ENCODE results near the gene ARHGEF40.
A peak's percentile ranks its signal among the peaks of the same experiment; 100 is the strongest.

Gene ARHGEF40

DNA sequence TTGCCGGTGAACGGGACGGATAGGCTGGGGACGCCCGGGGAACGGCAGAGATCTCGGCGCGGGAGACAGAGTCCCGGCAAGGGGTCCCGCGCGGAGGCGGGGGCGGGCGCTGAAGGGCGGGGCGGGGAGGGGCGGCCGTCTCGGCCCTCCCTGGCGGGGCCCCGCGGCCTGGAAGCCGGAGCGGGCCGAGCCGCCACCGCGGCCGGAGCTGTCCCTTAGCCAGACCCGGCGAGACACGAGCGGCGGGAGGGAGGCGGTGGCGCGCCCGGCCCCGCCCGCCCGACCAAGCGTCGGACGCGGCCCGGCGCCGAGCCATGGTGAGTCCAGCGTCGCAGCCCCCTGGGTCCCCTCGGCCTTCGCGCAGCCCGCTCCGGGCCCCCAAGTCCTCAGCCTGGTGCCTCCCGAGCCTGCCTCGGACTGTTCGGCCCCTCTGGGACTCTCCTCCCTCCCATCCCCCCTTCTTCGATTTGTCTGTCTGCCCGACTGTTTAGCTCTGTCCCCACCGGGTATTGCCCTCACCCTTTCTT is at the start of gene ARHGEF40:
Gene ARHGEF40 (plus strand): TSS at position 222 of the 527 bp plus-strand sequence. CDS start 93 bp downstream, at position 315.
- Mint-ChIP-seq H3K27me3 (peaks cover 59% of the 10 kb centered on the region), H3K4me1 (peaks cover 42% of the 10 kb centered on the region), H3K36me3 (no peaks in the 10 kb centered on the region), H3K27ac (peak within 1 kb of the TSS; percentile 60), H3K4me3 (peak within 1 kb of the TSS; percentile 80), H3K9me3 (no peaks in the 10 kb centered on the region)
- peak; percentile 19 for ATAC-seq

DNA sequence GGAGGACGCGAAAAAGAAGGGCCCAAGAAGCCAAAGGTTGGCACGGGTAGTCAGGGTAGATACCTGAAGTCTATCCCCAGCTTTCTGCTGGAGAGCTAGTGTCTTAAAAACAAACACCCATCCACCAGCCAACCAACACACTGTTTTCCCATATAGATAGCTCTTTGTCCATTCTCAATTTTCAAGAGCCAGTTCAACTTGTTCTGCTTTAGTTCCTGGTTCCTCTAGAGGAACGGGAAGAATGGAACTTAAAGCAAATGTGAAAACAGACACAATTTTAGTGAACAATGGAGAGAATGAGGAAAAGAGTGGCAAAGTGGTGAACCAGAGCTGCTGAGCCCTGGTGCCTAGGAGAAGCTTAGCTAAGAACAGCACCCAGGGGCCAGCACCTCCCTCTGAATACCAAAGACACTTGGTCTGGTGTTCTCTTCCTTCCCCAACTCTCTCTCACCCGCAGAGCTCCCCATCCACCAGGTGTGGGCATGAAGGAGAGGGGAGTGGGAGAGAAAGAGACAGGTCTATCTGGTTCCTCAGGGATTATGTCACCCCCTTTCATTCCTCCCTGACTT is 49.0 kb upstream of the ARHGEF40 start:
- no peak for ATAC-seq
- Mint-ChIP-seq H3K36me3 (no peaks in the 10 kb centered on the region), H3K4me3 (no peak overlapping the region), H3K27ac (no peak overlapping the region), H3K9me3 (no peaks in the 10 kb centered on the region), H3K27me3 (peaks cover 11% of the 10 kb centered on the region), H3K4me1 (peaks cover 16% of the 10 kb centered on the region)

DNA sequence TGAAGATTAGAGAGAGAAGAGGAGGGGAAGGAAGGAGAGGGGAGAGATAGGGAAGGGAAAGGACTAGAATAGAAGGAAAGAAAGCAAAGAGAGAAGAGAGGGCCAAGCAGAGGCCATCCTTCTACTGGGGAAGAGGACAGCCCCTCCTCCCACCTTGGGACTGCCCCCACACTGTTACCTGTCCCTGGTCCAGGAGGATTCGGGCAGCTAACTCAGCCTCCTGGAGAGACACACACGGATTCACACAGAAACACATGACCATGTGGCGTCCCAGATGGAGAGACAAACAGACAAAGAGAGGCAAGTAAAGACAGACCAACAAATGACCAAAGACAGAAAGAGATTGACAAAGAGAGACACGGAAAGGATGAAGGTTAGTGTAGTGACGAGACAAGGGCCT is 47.4 kb upstream of the ARHGEF40 start:
- Mint-ChIP-seq H3K27me3 (peaks cover 11% of the 10 kb centered on the region), H3K9me3 (no peaks in the 10 kb centered on the region), H3K27ac (no peak overlapping the region), H3K4me1 (peaks cover 16% of the 10 kb centered on the region), H3K4me3 (no peak overlapping the region), H3K36me3 (no peaks in the 10 kb centered on the region)
- ATAC-seq = no peak

DNA sequence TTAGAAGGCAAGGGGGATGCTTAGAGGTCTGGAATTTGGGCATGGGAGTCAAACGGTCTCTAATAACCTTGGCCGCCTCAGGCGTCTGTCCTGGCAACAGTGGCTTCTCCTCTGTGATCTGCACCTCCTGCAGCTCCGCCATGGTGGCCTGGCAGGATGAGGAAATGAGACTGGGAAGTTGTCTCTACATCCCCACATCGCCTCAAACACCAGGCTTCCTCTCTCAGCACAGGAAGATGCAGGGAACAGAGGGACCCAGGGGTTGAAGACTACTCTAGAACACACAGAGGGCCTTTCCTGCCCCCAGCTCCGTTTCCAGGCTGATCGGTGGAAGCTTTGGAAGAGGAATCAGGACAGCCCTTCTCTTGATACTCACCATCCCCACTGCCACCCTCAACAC is 46.9 kb upstream of the ARHGEF40 start:
- H3K4me1 Mint-ChIP-seq = peaks cover 16% of the 10 kb centered on the region
- H3K27me3 Mint-ChIP-seq = peaks cover 11% of the 10 kb centered on the region
- H3K27ac Mint-ChIP-seq = no peak overlapping the region
- no peaks in the 10 kb centered on the region for H3K36me3 Mint-ChIP-seq
- H3K4me3 Mint-ChIP-seq = no peak overlapping the region
- no peaks in the 10 kb centered on the region for H3K9me3 Mint-ChIP-seq
- no peak for ATAC-seq

DNA sequence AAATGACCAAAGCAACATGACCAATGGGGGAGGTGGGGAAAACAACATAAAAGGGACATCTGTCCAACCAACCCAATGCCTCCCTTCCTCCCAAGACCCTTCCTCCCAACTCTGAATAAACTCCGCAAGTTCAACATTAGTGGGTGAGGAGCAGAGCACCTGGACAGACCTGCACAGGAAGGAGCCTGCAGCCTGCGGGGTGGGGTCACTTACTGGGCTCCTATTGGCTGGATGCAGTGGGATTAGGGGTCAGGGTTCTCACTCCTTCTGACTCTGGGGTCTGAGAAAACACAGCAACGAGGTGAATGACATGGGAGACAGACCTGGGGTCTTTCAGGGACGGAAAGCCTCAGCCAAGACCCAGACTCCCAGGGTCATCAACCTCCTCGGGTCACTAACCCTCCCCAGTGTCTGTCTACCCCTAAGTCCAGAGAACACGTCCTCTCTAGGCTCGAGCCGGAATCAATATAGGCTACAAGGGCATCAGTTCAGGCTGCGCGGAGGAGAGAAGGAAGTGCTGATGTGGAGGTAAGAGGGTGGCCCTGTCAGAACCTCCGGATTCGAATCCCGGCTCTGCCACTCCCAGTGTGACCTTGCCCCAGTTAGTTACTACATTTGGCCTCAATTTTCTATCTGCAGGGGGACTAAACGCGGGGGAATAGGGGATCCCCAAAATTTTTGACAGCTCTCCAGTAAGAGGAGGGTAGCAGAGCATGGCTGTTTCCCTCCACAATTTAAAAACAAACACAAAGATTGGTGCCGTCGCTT is 46.1 kb upstream of the ARHGEF40 start:
- H3K4me1 Mint-ChIP-seq = peaks cover 16% of the 10 kb centered on the region
- no peak for ATAC-seq
- no peaks in the 10 kb centered on the region for H3K9me3 Mint-ChIP-seq
- peak overlapping the region; percentile 65 for H3K27ac Mint-ChIP-seq
- H3K27me3 Mint-ChIP-seq = peaks cover 11% of the 10 kb centered on the region
- no peaks in the 10 kb centered on the region for H3K36me3 Mint-ChIP-seq
- H3K4me3 Mint-ChIP-seq = peak overlapping the region; percentile 81

DNA sequence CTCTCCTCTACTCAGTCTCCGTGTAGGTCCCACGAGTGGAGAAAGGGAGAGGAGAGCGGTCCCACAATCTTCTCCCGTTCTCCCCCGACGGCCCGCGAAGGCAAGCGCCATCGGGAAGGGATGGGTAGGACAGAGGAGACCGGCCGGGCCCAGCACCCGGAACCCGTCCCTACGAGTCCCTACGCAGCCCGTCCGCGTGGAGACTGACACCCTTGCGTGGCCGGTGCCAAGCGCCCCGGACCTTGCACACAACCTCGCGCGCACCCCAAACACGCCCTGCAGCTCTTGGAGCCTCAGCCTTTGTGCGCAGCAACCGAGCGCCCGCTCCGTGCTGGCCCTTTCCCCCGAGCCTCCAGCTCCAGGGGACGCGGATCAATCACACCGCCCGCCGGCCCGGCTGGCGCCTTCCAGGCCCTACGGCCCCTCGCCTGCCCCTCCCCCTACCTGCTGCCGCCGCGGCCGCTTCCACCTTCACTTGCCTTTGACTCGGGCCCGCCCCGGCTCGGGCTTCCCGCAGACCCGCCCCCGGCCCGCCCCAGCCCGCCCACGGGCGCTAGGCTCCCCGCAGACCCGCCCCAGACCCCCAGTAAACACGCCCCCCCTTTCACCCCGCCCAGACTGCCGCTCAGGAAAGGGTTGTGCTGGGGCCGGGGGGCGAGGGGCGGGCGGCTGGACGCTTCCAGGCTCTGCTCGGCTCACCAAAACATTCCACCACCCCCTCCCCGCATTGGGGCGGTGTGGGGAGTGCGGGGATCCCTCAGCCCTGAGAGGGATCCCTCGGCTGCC is 45.3 kb upstream of the ARHGEF40 start, which contains the start of gene NDRG2:
Gene NDRG2 (minus strand): TSS at position 477 of the 786 bp plus-strand sequence. CDS start 1,746 bp downstream, outside the sequence.
- H3K4me1 Mint-ChIP-seq = peaks cover 16% of the 10 kb centered on the region
- peaks cover 11% of the 10 kb centered on the region for H3K27me3 Mint-ChIP-seq
- peak; percentile 82 for ATAC-seq
- H3K9me3 Mint-ChIP-seq = no peaks in the 10 kb centered on the region
- H3K27ac Mint-ChIP-seq = peak within 1 kb of the TSS; percentile 65
- peak within 1 kb of the TSS; percentile 81 for H3K4me3 Mint-ChIP-seq
- no peaks in the 10 kb centered on the region for H3K36me3 Mint-ChIP-seq

DNA sequence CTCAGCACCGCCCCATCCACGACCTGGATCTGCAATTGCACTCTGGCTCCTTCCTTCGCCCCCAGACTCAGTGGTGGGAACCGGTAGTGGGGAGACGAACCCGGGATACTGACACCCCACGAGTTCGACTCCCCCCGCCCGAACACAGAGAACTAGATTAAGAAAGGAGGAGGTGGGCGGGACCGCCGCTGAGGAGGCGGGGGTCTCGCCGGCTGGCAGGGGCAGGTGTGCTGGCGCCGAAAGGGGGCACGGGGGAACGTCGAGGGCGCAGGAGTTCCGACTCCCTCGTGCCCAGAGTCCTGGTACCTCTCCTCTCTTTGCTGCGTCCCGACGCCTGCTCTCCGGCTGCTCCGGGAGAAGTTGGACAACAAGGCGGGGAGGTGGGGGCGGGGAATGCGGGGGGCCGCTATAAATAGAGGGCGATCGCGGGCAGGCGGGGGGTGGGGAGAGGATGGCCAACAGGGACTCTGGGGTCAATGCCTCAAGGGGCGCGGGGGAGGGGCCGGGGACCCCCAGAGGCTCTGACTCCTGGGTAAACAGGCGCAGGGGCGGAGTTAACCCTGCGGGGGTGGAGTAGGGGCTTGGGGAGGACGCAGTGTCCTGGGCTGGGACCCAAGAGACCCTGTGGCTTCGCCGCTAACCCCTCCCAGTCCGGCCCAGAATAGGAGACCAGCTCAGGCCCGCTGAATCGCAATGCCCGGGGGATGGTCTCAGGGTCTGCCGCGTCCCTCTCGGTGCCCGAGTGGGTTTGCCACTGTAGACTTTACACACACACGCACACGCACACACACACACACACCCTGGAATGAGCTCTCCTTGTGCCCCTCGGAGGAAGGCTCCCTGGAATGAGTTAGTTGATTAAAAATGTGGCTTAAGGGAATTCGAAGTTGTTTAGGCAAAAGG is 44.5 kb upstream of the ARHGEF40 start:
- Mint-ChIP-seq H3K4me1 (peaks cover 16% of the 10 kb centered on the region), H3K27ac (peak overlapping the region; percentile 65), H3K4me3 (peak overlapping the region; percentile 81), H3K36me3 (no peaks in the 10 kb centered on the region), H3K27me3 (peaks cover 11% of the 10 kb centered on the region), H3K9me3 (no peaks in the 10 kb centered on the region)
- no peak for ATAC-seq

DNA sequence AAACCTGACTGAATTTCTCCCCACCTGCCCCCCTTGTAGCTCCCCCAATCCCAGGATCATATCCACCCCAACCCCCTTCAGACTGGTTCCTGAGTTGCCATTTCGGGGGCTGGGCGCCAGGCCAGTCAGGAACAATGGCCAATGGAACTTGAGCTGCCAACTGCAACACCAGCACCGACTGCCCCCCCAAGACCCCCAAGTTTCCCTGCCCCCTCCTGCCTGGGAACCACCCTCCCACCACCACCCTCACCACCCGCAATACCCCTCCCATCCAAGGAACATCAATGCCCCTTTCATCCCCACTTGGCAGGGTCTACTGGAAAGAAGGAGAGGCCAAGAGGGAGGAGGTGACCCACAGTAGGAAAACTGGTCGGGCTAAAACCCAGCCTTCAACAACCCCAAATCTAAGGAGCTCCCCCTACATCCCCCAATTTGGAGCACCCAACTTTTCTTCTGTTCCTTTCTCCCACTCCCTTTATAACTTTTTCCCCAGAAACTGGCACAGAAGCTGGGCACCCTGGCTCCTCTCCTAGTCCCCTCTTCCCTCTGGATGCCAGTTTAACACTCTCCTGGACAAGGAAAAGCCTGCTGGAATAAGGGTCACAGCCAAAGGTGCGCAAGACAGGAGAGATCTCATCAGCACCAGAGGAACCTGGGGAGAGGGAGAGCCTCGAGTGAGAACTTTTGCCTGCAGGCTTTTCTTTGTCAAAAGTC is 43.7 kb upstream of the ARHGEF40 start:
- Mint-ChIP-seq H3K36me3 (no peaks in the 10 kb centered on the region), H3K27ac (no peak overlapping the region), H3K9me3 (no peaks in the 10 kb centered on the region), H3K4me1 (peaks cover 16% of the 10 kb centered on the region), H3K27me3 (peaks cover 13% of the 10 kb centered on the region), H3K4me3 (peak overlapping the region; percentile 44)
- no peak for ATAC-seq

DNA sequence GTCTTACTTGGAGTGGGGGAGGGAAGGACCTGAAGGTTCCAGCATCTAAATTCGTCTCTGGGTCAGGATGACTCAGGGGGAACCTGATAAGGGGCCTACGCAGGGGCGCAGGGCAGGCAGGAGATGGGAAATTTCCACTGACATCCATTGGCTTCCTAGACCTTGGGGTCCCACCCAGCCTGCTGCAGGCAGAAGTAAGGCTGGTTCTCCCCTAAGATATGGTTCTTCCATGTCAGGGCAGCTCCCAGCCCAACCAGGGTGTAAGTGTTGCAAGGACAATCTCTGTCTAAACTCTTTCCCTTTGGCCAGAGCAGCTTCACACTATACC is 43.2 kb upstream of the ARHGEF40 start:
- no peak for ATAC-seq
- Mint-ChIP-seq H3K36me3 (no peaks in the 10 kb centered on the region), H3K4me3 (no peak overlapping the region), H3K27me3 (peaks cover 16% of the 10 kb centered on the region), H3K27ac (no peak overlapping the region), H3K9me3 (no peaks in the 10 kb centered on the region), H3K4me1 (peaks cover 16% of the 10 kb centered on the region)

DNA sequence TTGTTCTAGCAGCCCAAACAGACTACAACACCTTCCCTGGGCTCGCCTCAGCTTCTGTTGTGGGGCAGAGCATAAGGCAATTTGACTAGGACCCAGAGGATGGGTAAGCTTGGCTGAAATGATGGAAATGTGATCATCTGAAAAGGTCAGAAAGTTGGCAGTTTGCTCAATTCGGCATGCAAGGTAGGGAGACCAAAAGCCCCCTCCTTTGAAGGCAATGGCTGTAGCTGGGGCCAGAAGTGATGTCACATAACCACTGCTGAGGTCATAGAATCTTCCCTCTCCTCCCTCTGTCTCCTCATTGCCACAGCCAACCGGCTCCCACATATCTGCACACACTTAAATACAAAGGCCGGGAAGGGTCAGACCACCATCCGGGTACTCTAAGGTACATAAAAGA is 40.2 kb upstream of the ARHGEF40 start, which contains the start of gene TPPP2:
Gene TPPP2 (plus strand): TSS at position 301 of the 400 bp plus-strand sequence. CDS start 365 bp downstream, outside the sequence.
- Mint-ChIP-seq H3K27me3 (peaks cover 24% of the 10 kb centered on the region), H3K27ac (no peak within 1 kb of the TSS), H3K4me3 (no peak within 1 kb of the TSS), H3K36me3 (no peaks in the 10 kb centered on the region), H3K4me1 (no peaks in the 10 kb centered on the region), H3K9me3 (no peaks in the 10 kb centered on the region)
- no peak for ATAC-seq

DNA sequence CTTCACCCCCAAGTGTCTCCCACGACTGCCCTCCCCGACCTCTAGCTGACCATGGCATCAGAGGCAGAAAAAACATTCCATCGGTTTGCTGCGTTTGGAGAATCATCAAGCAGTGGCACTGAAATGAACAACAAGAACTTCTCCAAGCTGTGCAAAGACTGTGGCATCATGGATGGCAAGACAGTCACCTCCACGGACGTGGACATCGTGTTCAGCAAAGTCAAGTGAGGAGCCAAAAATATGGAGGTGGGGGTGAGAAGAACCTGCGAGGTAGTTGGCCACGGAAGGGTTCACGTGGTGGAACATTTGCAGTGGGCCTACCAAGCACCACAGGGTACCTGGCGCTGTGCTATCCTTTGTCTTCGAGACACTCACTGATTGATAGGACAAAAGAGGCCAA is 39.6 kb upstream of the ARHGEF40 start:
- no peaks in the 10 kb centered on the region for H3K36me3 Mint-ChIP-seq
- no peak overlapping the region for H3K4me3 Mint-ChIP-seq
- no peaks in the 10 kb centered on the region for H3K4me1 Mint-ChIP-seq
- no peak for ATAC-seq
- H3K27me3 Mint-ChIP-seq = peaks cover 24% of the 10 kb centered on the region
- H3K9me3 Mint-ChIP-seq = no peaks in the 10 kb centered on the region
- no peak overlapping the region for H3K27ac Mint-ChIP-seq

DNA sequence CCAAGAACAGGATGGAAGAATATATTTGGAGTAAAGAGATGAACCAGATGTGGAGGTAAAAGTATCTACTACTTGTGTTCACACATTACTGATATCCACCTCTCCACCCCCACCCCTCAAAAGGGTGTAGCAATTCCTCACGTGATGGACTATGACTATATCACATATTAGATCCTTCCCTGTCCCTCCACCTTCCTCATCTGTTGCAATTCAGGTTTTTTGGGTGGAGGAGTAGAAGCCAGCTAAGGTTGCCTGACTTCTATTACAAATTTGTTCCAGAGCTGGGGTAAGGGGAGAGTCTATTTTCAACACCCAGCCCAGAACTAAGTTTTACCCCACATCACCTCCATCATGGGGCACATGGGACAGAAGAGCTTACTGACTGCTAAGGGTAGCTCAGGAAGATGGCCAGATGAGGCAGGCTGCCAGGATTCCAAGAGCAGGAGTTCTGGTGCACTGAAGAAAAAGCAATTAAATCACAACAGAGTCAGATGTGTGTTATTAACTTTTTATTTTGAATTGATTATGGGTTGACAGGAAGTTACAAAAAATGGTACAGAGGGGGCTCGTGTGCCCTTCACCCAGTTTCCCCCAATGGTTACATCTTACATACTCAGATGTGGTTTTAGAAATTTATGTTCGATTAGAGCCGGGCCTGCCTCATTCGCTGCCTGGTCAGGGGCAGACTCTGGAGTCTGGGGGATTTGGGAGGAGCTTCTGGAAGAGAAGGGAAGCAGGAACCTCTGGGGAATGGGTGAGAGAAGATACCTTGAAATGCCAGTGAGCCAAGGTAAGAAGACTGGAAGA is 37.6 kb upstream of the ARHGEF40 start:
- ATAC-seq = no peak
- Mint-ChIP-seq H3K9me3 (no peaks in the 10 kb centered on the region), H3K27ac (no peak overlapping the region), H3K4me1 (no peaks in the 10 kb centered on the region), H3K4me3 (no peak overlapping the region), H3K27me3 (peaks cover 36% of the 10 kb centered on the region), H3K36me3 (no peaks in the 10 kb centered on the region)

DNA sequence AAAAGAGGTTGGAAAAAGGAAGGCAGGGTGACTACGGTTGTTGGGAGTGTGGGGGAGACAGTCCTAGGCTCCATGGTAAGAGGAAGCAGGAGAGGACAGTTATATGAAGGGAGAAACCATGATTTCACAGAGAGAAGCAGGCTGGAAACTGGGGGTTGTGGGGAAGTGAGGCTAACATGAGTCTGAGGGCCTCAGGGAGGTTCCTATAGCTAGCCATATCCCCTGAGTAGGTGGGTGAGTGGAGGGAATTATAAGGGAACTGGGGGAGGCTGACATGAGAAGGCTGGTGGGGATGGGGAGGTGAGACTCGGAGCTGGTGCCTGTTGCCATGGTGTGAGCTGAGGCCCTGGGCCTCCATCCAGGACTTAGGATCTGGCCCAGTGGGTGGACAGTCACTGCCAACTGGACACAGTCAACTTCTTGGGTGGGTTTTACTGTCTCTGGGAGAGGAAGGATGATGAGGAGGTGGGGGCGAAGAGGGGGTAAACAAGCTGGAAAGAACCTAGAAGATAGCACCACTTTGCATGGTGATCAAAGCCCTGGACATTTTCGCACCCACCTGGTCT is 36.9 kb upstream of the ARHGEF40 start:
- no peak for ATAC-seq
- Mint-ChIP-seq H3K36me3 (no peaks in the 10 kb centered on the region), H3K27ac (no peak overlapping the region), H3K27me3 (peaks cover 36% of the 10 kb centered on the region), H3K4me3 (no peak overlapping the region), H3K4me1 (no peaks in the 10 kb centered on the region), H3K9me3 (no peaks in the 10 kb centered on the region)
